ENCODE data around the gene OLFM4.

OLFM4 gene

GRCh38 chr13:53068585-53069520 lies 40.2 kb downstream of the OLFM4 start:
- no peak for DNase-seq

GRCh38 chr13:53069800-53070199 lies 41.2 kb downstream of the OLFM4 start:
- DNase-seq, result no peak

DNA sequence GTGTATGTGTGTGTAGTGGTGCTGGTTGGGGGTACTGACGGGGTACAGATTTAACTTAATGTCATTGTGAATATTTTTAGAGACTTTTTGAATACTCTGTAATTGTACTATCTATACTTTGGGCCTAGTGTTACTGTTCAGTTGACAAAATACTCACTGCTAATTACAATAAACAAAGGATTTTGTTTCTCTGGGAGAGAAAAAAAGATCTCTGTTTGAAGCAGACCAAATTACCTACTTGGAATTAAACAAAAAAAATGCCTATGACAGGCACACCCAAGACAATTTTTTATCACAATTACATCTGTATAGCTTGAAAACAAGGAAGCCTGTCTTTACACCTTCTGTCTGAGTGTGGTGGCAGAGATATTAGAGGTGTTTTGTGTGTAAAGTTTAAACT lies 45.1 kb downstream of the OLFM4 start:
- no peak for DNase-seq

DNA sequence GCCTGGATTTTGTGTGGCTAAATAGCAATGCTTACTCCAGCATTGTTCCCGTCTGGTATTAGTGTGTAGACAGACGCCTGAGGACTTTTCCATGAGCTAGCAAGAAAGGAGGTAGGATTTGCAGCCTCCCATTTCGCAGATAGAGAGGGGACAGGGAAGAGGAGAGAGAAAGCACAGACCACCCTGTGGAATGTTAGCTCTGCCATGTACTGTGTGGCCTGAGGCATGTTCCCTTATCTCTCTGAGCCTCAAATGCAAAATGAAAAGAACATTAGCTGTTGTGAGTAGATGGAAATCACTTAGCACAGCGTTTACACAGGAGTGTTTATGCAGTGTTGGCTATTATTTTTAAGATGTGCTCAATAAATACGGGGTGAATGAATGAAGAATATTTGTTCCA lies 45.5 kb downstream of the OLFM4 start:
- no peak for DNase-seq

GRCh38 chr13:53075356-53076041 lies 46.9 kb downstream of the OLFM4 start:
- DNase-seq, result no peak

DNA sequence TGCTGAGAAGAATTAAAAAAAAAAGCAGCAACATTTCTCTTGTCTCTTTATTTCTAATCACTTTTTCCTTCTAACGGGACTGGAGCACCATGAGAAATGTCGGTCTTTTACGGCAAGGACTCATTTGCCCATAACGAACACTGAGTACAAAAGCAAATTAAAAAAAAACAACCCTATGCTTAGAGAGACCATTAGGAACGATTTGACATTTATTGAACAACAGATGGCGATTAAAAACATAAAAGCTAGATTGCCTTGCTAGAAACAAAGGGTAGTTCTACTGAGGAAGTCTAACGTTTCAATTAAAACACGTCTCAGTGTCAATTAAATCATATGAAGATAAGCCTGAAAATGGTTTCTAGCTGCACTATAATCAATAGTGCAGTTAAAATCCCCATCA lies 51.1 kb downstream of the OLFM4 start:
- no peak for DNase-seq

GRCh38 chr13:53088871-53089270 lies 60.3 kb downstream of the OLFM4 start:
- no peak for DNase-seq

GRCh38 chr13:53089951-53090350 lies 61.3 kb downstream of the OLFM4 start:
- DNase-seq, result no peak

- no peak for DNase-seq
These were observed 61.8 kb downstream of the OLFM4 start for GRCh38 chr13:53090461-53090860.

DNA sequence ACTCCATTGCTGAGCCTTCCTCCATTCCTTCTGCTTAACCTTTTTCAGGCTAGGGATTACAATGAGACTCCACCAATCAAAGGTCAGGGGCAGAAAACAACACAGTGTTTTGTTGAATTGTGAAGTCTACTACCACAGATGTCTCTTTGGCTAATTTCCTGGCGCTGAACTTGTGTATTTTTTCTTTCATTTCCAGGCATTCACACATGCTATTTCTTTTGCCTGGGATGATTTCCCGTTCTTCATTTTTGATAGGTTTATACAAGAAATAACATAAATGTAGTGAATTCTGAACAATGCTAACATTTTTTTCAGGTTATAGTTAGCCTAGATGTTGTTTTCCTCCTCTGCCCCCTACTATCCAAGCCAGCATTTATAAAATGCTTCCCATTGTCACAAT lies 64.3 kb downstream of the OLFM4 start:
- DNase-seq, result no peak

DNA sequence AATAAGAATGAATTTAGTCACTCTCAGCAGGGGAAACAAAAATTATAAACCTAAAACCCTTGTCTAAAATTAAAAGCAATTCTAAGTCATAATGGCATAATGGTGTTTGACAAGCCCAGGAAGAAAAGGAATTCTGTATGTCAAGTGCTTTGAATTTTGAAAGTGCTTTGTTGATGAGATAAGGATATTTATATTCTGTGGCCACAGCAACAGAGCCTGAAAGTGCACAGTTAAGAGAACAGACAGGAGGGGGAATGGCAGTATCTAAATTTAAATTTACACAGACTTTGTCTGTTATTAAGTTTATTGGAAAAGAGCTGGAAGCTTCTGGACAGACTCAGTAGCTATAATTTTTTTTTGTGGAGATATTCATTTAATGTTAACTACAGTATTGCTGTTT lies 69.8 kb downstream of the OLFM4 start:
- DNase-seq, result no peak

DNA sequence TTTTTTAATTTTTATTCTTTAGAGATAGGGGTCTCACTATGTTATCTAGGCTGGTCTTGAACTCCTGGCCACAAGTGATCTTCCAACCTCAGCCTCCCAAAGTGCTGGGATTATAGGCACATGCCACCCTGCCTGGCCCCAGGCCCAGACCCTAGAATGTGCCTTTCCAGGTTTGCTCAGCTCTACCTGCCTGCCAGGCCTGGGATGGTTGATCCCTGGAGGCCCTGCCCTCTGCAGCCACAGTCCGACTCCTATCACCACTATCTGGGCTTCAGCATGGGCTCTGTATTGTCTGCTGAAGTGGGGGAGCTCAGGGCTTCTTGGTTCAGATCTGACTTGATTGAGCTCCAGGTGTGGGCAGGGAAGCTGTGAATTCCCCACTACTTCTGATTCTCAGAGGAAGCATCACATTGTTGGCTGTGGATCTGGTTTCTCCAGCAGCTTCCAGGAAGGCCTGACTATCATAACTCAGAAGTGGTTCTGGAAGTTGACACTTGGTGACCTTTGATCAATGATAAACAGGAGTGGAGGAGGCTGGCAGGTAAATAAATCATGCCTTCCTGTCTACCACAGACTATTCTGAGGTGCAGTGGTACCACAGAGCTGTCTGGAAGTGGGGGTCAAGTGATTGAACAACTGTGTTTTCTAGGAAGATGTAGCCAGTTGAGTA lies 71.9 kb downstream of the OLFM4 start:
- DNase-seq, result no peak
